SH-SY5Y (cell line): ENCODE data around the gene TYMP.

Experiments used
- GATA2 ChIP-seq: IDR thresholded peaks from 2 replicates; pipeline ENCODE4 v1.6.1; 2011; ENCODE audit warnings: mild to moderate bottlenecking, low read depth, low read length
- GATA3 ChIP-seq: IDR thresholded peaks from 2 replicates; pipeline ENCODE4 v1.6.1; 2011; ENCODE audit warnings: low read depth, mild to moderate bottlenecking, low read length, moderate library complexity

GRCh38 chr22:50483106-50483505, 46.7 kb downstream of the TYMP start:
- TF ChIP-seq GATA2 (no peak), GATA3 (no peak)
